Measurements from ENCODE around the gene CREB5.

DNA sequence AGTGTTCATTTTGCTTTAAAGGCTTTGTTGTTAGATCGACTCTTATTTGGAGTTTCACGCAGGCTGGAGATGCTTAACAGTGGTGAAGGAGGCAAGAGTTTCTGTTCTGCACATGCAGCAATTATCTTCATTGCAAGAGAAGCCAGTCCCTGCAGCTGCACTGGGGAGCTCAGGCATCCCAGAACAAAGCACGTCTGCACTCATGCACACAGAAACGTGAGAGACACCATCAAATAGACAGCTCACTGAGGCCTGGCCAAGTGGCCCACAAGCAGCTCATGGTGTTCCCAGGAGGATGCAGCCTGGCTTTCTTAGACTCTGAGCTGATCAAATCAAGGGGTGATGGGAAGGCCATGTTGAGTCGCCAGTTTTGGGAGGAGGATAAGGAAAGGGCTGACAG lies 246.1 kb downstream of the CREB5 start:
- TF ChIP-seq, protein P1, sequence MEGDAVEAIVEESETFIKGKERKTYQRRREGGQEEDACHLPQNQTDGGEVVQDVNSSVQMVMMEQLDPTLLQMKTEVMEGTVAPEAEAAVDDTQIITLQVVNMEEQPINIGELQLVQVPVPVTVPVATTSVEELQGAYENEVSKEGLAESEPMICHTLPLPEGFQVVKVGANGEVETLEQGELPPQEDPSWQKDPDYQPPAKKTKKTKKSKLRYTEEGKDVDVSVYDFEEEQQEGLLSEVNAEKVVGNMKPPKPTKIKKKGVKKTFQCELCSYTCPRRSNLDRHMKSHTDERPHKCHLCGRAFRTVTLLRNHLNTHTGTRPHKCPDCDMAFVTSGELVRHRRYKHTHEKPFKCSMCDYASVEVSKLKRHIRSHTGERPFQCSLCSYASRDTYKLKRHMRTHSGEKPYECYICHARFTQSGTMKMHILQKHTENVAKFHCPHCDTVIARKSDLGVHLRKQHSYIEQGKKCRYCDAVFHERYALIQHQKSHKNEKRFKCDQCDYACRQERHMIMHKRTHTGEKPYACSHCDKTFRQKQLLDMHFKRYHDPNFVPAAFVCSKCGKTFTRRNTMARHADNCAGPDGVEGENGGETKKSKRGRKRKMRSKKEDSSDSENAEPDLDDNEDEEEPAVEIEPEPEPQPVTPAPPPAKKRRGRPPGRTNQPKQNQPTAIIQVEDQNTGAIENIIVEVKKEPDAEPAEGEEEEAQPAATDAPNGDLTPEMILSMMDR (IDR thresholded peaks at IDR 0.05), result no peak
- TF ChIP-seq POLR2A (IDR thresholded peaks at IDR 0.05), result no peak
- TF ChIP-seq POLR2AphosphoS5 (IDR thresholded peaks at IDR 0.05), result no peak
